GM21447 (cell line): ENCODE measurements around the gene CD9.

ENCODE experiments used
- ATAC-seq: cut with Tn5 transposase; IDR thresholded peaks from one replicate; pipeline ENCODE4 v1.9.1; 2021; ENCODE audit not compliant: unreplicated experiment

CD9 gene

DNA sequence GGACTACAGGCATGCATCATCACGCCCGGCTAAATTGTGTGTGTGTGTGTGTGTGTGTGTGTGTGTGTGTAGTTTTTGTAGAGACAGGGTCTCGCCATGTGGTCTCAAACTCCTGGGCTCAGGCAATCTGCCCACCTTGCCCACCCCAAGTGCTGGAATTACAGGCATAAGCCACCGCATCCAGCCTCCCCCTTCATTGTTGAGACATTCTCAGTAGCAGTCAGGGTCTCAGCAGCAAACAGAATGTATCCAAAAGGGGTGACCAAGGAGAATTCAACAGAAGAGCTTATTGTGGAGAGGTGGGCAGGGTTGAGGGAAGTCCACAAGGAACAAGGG is 73.0 kb downstream of the CD9 start:
- no peak for ATAC-seq

DNA sequence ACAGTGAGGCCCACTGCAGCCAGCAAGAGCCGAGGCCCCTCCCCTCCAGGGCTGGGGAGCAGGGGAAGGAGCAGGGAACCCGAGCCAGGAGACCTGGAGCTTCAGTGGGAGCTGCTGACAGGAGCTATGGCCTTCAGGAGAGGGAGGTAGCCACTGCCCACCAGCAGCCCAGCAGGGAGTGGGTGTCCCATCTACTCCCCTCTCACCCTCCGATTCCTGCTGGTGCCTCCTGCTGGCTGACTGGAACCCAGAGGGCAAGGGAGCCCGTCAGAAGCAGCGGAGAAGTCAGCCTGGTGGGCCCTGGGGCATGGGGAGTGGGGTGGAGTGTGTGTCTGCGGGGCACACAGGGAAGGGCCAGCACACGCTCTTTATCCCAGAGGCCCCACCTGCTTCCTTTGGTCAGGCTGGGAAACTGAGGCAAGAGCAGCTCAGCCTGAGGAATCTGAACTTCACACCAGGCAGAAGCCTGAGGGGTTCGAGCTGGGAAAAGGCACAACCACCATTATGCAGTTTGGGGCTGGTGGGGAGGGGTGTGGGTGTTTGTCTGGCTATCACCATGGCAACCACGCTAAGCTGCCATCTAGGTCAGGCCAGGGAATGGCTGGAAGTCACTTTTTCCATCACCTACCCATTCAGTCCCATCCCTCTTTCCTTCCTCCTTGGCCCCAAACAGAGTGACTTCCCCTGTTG is 73.5 kb downstream of the CD9 start:
- ATAC-seq = no peak

DNA sequence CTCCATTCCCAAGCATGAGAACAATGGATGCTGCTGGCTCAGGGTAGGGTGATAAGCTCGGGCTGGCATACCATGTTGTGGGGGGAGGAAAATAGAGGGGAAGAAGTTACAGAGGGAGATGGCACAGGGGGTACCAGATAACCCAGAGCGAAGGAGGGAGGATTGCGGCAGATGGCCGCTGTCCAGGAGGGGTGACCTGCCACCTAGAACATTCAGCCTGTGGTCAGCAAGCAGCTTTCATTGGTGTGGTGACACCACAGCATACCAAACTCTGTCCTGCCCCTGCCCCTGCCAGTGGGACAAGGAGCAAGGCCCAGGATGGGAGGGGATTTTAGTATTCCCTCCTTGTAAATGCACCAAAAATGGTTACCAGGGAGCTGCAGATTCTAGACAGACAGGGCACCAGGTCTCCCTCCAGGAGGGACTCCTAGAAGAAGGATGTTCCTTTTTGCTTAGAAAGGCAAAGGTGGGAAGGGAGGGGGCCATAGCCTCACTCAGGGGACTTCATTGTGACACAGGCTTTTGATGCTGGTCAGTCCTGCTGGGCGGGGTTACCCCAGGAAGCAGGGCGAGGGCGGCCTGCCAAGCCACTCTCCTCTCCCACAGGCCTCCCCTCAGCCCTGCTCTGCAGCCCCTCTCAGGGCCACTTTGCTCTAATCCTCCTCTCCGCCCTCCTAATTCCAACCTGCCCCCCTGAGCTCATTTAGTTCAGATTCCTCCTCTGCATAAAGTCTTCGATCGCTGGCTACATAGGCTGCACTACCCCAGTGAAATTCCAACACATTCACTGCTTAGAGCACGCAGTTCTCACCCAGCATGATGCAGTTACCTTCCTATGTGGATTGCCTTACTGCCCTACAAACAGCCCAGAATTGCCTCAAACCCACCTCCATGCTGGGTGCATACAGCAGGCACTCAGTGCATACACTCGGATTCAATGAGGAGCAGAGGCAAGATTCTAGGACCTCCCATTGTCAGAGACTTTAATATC is 74.3 kb downstream of the CD9 start:
- ATAC-seq = no peak

DNA sequence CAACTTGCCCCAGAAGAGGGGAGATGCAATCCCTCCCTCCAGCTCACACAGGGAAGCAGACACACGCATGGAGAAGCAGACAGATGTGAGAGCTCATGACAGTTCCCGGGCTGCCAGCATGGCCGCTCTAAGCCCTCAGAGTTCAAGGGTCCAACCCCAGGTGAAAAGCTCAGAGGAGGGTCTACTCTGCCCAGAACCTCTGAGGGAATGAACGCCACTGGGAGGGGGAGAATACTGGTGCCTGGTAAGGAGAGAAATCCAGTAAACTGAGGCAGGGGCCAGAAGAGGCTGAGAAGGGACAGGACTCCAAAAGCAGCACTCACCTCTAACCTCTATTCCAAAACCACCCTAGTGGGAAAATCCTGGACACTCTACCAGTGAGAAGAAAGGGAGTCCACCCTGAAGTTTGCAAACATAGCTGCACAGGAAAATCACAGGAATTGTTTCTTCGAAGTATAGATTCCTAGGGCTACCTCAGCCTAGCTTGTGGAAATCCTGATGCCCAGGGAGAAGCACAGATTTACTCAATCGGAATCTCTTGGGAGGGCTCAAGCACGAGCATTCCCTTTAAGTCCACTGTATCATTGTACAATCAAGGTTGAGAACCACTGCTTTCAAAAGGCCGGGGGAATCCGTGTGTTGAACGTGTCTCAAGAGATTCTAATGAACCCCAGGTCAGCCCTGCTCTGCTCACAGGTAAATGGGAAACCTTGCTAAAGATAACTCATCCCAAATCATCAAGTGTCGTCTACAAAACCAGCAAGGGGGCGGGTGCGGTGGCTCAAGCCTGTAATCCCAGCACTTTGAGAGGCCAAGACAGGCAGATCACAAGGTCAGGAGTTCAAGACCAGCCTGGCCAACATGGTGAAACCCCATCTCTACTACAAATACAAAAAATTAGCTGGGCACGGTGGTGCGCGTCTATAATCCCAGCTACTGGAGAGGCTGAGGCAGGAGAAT is 76.0 kb downstream of the CD9 start:
- ATAC-seq = no peak

DNA sequence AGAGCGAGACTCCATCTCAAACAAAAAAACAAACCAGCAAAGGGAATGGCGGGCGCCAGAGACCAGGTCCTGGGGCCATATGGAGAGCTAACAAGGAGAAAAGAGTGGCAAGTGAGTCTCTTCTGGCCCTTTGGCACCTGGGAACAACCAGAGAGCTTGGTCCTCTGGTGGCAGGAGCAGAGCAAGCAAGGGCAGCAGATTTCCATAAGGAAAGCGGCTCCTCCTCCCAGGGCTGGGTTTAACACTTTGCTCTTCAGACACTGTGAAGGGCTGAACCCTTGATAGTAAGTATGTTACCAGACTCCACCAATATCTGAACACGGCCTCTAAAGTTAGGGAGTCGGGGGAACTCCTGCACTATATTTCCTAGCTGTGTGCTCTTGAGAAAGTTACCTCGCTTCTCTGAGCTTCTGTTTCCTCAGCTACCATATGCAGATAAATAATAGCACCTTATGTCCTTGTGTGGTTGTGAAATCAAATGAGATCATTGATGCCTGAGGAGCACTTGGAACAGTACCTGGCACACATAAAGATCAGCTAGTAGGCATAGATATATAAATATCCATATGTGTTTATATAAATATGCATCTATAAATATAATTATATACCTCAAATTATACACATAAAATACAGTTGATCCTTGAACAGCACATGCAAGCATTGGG is 76.9 kb downstream of the CD9 start:
- no peak for ATAC-seq

GRCh38 chr12:6277982-6278438 is 77.8 kb downstream of the CD9 start:
- peak; percentile 30 for ATAC-seq

DNA sequence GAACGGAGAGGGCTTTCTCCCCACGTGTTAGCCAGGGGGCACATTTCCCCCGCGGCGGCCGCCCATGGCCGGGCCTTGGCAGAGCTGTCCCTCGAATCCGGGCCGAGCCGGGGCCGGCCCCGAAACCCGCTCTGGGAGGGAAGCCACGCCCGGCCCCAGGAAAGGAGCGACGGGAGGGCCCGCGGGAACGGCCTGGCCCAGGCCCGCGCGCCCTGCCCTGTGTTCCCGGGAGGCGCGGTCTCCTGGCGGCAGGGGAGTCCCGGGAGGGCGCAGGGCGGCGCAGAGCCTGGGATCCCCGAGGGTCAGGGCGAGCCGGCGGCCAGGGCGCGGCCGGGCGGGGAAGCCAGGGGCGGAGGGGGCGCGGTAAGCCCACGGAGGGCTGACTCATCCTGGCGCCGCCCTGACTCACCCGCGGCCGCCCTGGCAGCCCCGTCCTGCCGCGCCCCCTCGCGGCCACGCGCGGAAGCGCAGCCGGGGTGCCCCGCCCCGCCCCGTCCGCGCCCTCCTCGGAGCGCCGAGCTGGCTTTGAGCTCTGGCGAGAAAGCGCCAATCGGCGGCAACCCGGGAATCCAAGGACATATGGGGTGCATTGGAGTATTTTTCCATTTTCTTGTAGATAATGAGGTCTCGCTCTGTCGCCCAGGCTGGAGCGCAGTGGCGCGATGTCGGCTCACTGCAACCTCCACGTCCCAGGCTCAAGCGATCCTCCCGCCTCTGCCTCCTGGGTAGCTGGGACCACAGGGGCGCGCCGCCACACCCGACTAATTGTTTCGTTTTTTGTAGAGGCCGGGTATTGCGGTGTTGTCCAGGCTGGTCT is 78.4 kb downstream of the CD9 start:
- peak; percentile 58 for ATAC-seq

- no peak for ATAC-seq
These were observed 79.0 kb downstream of the CD9 start for GRCh38 chr12:6279256-6279628.

- ATAC-seq = no peak
These were observed 79.4 kb downstream of the CD9 start for GRCh38 chr12:6279631-6280030.

DNA sequence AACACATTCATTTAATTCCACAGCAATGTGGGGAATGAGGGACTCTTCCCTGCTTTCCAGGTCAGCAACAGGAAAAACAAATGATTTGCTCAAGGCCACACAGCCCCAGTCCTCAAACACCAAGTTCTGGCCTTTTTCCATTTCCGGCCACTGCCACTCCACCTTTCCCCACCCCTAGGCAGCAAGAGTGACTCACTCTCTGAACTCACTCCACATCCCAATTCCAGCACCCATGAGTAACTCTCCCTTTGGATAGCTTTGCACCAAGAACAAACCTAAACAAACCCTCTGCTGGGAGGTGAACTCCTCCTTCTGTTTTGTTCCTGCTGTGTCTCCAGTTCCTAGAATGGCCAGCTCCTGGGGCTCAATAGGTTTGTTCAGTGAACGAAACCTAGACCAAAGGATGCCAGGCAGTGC is 79.9 kb downstream of the CD9 start:
- ATAC-seq = no peak

- ATAC-seq = no peak
These were observed 80.5 kb downstream of the CD9 start for GRCh38 chr12:6280672-6281071.

- ATAC-seq = no peak
These were observed 81.0 kb downstream of the CD9 start for GRCh38 chr12:6281081-6281809.

GRCh38 chr12:6282453-6282840 is 82.2 kb downstream of the CD9 start:
- ATAC-seq = no peak

- no peak for ATAC-seq
These were observed 84.1 kb downstream of the CD9 start for GRCh38 chr12:6284273-6284672.

DNA sequence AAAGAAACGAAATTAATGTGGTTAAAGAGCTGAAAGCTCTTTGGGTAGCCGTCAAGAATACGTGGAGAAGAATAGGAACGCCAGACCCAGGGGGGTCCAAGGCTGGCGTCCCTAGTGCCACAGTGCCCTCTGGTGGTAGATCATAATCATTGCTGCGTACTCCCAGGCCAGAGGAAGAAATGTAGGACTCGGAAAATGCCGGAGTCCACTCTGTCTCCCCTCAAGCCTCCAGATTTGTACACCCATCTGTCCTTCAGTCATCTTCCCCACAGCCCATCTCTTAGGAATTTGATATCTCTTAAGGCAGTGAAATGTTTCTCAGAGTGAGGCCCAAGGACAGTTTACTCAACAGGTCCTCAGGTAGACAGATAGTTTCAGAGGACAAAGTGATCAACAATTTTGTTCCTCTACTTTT is 84.9 kb downstream of the CD9 start:
- no peak for ATAC-seq

- ATAC-seq = no peak
These were observed 85.5 kb downstream of the CD9 start for GRCh38 chr12:6285532-6286306.
